ENCODE data around the gene USP31.

DNA sequence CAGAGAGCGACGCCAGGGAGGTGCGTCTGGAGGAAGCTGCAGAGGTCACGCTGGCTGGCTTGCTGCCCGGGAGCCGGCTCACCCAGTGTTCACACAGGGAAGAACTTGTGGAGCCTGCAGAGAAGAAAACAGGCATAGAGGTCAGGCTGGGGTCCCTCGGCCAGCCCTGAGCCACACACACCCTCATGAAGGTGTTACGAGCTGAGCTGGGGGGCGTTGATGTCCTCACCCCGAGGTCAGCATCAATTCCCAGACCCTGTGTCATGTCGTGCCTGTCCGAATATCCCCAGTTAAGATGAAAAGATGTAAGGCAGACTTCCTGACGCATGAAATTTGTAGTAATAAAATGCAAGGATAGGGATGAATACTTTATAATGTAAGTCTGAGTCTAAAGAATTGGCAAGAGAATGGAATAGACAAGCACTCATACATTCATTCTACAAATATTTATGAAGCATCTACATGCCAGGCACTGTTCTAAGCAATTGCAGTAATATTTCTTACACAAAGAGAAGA is 77.1 kb downstream of the USP31 start:
- TF ChIP-seq, protein P1, sequence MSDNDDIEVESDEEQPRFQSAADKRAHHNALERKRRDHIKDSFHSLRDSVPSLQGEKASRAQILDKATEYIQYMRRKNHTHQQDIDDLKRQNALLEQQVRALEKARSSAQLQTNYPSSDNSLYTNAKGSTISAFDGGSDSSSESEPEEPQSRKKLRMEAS (IDR thresholded peaks at IDR 0.05), result no peak
- TF ChIP-seq ZBTB7A (IDR thresholded peaks at IDR 0.05; ENCODE audit: low read depth) (no peak), TAF1 (IDR thresholded peaks at IDR 0.05; ENCODE audit: low read depth) (no peak), NFIC (IDR thresholded peaks at IDR 0.05) (no peak), TCF12 (IDR thresholded peaks at IDR 0.05; ENCODE audit: low read depth) (no peak)
- TF ChIP-seq, protein P2, sequence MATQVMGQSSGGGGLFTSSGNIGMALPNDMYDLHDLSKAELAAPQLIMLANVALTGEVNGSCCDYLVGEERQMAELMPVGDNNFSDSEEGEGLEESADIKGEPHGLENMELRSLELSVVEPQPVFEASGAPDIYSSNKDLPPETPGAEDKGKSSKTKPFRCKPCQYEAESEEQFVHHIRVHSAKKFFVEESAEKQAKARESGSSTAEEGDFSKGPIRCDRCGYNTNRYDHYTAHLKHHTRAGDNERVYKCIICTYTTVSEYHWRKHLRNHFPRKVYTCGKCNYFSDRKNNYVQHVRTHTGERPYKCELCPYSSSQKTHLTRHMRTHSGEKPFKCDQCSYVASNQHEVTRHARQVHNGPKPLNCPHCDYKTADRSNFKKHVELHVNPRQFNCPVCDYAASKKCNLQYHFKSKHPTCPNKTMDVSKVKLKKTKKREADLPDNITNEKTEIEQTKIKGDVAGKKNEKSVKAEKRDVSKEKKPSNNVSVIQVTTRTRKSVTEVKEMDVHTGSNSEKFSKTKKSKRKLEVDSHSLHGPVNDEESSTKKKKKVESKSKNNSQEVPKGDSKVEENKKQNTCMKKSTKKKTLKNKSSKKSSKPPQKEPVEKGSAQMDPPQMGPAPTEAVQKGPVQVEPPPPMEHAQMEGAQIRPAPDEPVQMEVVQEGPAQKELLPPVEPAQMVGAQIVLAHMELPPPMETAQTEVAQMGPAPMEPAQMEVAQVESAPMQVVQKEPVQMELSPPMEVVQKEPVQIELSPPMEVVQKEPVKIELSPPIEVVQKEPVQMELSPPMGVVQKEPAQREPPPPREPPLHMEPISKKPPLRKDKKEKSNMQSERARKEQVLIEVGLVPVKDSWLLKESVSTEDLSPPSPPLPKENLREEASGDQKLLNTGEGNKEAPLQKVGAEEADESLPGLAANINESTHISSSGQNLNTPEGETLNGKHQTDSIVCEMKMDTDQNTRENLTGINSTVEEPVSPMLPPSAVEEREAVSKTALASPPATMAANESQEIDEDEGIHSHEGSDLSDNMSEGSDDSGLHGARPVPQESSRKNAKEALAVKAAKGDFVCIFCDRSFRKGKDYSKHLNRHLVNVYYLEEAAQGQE (IDR thresholded peaks at IDR 0.05; ENCODE audit: low read depth), result no peak
